Measurements from ENCODE around the gene SLC9A1.

SLC9A1 gene

DNA sequence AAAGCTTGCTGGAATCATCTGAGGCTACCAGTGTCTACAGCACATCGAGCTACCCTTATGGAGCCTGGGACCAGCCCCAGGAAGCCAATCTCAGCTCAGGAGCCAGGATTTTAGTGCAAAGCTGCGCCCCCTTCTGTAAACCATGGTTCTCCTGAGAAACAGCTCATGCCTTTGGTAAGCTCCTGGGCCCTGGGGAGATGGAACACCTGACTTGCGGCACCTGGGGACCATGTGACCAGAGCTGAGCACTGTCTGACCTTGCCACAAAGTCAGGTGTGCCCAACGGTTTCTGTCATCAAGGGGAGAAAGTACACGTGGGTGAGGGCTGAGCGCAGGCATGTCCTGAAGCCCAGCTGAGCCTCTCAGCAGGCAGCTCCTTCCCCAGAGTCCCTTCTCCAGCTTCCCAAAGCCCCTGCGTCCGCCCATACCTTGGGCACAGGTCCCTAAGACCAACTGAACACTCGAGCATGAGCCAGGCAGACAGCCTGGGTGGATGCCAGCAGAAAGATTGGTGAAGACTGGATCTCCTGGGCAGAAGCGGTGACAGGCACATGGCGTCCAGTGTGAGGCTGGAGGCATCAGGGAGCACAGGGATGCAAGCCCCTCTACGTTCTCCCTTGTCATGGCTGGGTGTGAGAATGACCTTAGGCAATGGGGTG, 84.4 kb downstream of the SLC9A1 start:
- no peak for DNase-seq (ENCODE audit: low spot score)

DNA sequence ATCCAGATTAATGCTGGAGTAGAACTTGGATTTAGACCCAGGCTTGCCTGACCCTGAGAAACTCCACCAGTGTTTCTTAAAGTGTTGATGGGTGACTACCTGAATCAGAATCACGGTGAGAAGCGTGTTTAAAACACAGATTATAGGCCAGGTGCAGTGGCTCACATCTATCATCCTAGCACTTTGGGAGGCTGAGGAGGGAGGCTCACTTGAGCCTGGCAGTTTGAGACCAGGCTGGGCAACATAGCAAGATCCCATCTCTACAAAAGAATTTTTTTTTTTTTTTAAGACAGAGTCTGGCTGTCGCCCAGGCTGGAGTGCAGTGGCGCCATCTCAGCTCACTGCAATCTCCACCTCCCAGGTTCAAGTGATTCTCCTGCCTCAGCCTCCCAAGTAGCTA, 86.0 kb downstream of the SLC9A1 start:
- DNase-seq (ENCODE audit: low spot score): no peak

DNA sequence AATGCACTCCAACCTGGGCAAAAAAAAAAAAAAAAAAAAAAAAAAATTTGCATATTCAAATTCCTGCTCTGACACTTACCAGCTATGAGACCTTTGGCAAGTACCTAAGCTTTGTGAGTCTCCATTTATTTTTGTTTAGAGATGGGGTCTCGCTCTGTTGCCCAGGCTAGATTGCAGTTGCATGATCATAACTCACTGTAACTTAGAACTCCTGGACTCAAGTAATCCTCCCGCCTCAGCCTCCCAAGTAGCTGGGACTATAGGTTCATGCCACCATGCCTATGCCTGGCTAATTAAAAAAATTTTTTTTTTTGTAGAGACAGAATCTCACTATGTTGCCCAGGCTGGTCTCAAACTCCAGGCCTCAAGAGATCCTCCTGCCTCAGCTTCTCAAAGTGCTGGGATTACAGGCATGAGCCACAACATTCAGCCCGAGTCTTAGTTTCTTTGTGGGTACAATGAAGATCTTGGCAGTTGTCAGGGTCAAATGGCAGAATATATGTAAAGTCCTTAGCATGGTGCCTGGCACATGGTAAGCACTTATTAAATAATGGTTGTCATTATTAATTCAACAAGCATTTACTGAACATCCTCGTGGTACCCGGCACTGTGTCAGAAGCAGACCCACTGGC, 88.8 kb downstream of the SLC9A1 start:
- no peak for DNase-seq (ENCODE audit: low spot score)

DNA sequence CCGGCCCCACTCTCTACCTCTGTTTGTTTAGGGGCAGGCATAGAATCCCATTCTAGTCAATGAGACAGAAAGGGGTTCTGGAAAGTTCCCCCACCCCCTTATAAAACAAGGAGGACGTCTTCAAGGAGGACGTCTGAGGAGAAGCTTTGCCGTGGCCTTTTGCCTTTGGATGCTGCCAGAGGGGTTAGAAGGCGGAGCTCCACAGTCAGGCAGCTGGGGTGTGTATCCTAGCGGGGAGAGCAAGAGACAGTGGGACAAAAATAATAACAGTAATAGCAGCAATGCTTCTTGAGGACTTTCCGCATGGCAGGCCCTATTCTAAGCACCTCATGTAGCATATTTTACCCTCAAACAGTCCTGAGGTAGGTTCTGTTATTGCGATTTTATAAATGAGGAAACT, 94.0 kb downstream of the SLC9A1 start:
- DNase-seq (ENCODE audit: low spot score): no peak

DNA sequence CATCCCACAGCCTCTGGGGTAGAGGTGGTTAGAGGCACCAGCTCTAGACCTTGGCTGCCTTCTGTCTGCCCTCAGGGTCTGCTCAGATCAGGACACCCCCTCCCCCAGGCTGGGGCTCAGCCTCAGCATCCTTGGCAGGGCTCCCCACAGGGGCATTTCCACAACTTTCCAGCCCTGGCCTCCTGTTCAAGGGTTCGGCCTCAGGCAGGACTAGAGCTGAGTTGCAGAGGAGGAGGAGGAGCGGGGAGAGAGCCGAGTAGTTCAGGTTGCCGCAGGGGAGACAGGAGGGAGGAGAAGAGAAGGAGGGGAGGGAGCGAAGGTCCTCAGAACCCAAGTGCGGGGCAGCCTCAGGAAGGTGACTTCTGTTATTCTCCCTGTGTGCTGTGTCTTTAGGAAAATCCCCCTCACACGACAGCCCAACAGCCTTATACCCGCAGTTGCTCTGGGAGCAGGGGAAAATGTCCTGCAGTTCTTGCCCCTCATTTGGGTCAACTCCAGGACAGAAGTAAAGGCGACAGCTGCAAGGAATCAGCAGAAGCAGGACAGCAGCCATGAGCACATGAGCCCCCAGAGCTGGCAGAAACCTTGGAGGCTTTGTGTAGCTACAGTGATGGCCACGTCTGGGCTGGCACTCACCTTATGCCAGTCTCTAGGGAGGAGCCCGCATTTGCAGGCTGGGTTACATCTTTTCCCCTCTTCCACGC, 95.8 kb downstream of the SLC9A1 start:
- DNase-seq (ENCODE audit: low spot score): no peak

DNA sequence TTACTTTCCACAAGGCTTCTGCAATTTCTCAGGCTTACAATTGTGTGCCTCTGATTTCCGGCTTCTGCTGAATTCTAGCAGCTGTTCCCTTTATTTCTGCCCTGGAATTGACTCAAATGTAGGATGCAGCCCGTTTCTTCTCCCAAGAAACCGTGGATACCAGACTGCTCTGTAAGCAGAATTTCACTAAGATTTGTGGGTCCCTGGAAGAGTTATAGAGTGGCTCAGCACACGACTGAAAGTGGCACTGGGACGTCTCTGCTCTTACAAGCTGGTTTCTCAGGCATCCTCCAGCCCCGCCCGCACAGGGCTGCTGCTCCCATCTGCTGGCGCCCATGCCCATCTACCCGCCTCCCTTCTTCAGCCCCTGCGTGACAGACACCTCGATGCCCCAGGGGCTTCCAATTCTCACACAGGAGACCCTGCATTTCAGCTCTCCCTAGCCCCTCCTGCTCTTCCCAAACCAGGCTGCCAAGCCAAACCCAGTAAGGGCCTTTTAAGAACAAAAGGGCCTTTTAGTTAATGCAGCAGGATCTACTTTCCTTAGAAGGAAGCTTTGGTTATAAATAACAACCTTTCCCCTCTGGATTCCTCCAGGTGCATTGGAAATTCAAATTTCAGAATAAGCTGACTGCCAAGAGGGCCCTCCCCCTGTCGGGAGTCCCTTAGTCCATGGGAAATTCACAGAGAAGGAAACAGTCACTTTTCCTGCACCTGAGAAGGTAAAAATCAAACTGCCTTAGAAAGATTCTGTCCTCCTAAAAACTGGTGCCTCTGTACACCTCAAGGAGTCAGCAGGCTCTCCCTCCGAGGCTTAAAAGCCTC, 96.9 kb downstream of the SLC9A1 start:
- DNase-seq (ENCODE audit: low spot score): no peak

DNA sequence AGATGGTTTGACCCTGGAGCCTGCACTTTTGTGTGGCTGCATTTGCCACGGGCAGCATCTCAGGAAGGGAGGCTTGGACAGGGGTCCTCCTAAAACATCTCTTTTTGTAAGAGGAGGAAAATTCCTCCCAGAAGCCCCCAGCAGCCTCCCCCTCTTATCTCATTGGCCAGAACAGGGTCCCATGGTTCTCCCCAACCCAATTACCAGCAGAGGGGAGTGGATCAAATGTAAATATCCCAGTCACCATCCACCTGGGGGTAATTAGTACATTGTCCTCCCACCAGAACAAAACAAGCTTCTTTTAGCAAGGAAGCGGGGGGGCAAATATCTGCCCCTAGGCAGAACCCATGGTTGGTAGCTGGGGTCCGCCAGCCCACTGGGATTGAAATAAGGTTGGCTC, 97.5 kb downstream of the SLC9A1 start:
- no peak for DNase-seq (ENCODE audit: low spot score)

DNA sequence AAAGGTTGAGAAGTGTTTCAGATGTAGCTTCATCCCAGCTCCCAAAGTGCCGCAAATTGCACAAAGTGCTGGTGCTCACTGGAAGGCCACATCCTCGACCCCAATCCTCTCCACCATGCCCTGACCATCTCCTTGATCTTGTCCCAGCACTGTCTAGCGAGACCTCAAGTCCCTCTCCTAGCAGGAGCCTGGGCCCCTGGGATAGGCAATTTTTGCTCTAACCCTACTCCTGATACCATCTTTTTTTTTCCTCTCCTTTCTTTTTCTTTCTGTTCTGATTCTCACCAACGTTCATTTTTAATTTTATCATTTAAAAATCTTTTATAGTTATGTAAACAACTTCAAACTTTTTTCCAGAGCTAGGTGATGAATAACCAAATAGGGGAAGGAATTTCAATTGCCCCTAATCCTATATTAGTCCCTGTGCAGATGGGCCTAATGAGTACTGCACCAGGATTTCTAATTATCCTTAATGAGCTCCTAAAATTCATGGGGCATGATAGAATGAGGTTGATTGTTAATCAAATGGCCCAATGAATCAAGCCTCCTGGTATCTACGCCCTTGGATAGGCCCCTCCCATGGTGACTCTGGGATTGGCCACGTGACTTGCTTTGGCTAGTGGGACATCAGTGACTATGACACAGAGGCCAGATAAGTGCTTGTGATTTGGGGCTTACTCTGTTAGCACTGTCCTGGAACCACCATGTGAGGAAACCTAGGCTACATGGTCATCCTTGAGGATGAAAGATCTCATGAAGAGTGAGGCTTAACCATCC, 100.8 kb downstream of the SLC9A1 start:
- DNase-seq (ENCODE audit: low spot score): peak; percentile 26

DNA sequence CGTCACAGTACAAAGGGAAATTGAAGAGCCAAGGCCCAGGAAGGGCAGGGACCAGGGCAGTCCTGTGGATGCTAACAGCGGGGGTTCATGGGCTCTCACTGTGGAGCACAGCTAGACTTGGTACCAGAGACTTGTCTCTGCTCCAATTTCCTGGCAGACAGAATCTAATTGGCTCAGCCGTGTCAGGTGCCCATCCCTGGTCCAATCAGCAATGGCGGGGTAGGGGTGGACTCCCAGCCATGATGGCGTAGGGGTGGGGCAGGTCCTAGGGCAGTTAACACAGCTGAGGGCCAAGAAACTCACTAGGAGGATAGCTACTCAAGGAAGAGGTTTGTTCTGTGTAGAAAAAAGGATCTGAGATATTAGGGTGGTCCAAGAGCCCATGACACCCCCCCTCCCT, 102.4 kb downstream of the SLC9A1 start:
- no peak for DNase-seq (ENCODE audit: low spot score)

DNA sequence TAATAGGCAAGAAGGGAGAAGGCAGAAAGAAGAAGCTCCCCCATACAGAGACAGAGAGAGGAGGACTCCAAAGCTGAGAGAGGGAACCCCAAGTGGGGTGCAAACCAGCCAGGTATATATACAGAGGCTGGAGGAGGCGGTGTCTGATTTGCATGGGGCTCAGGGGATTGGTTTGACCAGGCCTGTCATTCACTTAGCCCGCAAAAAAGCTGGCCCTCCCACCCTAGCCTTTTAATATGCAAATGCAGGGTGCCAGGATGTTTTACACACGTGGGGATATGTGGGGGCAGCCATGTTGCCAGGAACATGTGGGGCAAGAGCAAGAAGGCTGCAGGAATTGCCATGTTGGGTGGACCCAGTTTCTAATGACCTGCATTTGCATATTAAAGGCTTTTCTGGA, 105.3 kb downstream of the SLC9A1 start:
- DNase-seq (ENCODE audit: low spot score): no peak

DNA sequence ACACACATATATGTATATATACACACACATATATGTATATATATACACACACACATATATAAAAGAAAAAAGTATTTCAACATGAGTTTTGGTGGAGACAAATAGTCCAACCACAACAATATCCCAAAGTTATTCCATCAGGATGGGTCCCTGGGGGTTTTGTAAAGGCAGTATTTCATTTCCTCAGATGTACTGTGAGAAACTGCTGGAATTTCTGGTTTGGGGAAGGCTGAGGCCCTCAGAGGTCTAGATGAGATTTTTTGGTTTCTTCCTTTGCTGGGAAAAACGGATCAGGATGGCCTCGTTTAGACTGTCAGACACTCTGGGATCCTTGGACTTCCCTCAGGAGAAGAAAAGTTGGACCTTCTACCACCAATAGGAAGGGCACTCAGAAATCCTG, 105.8 kb downstream of the SLC9A1 start:
- no peak for DNase-seq (ENCODE audit: low spot score)
